Duodenal mucosa (tissue), 2 donors: ENCODE measurements around the gene BDH1.

Experiments
- H3K27ac ChIP-seq: one replicate; pipeline ENCODE4 v1.7.0; 2013; ENCODE audit warnings: low read depth, low read length
- H3K27me3 ChIP-seq, 2 donors: one replicate each; pipeline ENCODE4 v1.7.0; 2013; ENCODE audit warnings: low read length in 2 of 2, control low read depth in 1 of 2; ENCODE audit not compliant: insufficient read depth in 2 of 2, control insufficient read depth in 1 of 2
- H3K36me3 ChIP-seq, 2 donors: one replicate each; pipeline ENCODE4 v1.7.0; 2013; ENCODE audit warnings: low read length in 2 of 2, control low read depth in 1 of 2; ENCODE audit not compliant: insufficient read depth in 2 of 2, control insufficient read depth in 1 of 2
- H3K4me1 ChIP-seq, 2 donors: one replicate each; pipeline ENCODE4 v1.7.0; 2013; ENCODE audit warnings: low read length in 2 of 2, control low read depth in 1 of 2; ENCODE audit not compliant: insufficient read depth in 2 of 2, control insufficient read depth in 1 of 2
- H3K4me3 ChIP-seq, 2 donors: one replicate each; pipeline ENCODE4 v1.7.0; 2013; ENCODE audit warnings: low read length in 2 of 2, low read depth in 1 of 2
- H3K9ac ChIP-seq, 2 donors: one replicate each; pipeline ENCODE4 v1.7.0; 2013; ENCODE audit warnings: low read length in 2 of 2, low read depth in 1 of 2
- H3K9me3 ChIP-seq, 2 donors: one replicate each; pipeline ENCODE4 v1.7.0; 2013; ENCODE audit warnings: low read length in 2 of 2, control low read depth in 1 of 2; ENCODE audit not compliant: control insufficient read depth in 1 of 2

Gene BDH1

DNA sequence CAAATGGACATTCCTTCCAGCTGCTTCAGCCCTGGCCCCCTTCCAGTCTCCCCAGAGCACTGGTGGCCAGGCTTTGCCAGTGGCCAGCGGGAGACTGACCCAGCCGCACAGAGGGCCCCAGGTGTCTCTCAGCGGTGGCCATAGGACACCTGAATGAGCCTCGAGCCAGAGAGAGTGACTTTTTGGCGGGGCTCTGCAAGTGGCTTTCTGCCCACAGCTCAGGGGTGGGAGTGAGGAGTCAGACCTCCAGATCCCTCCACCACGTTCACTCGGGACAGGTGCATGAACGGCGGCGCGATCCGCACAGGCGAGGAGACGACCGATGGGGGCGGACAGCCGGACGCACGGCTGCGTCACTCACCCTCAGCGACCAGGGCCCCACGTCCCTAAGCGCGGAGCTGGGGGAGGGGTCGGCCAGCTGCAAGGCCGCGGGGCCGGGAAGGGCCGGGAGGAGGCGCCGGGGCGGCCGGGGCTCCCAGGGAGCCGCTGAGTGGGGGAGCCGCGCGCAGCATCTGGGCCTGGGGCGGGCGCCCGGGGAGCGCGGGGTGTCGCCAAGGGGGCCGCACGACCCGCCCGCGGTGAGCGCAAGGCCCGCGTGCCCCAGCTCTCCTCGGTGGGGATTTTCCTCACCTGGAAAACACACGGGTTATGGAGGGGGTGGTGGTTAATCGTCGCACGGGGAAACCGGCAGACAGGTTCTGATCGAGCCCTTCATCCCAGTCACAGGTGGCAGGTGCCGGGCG, 57.1 kb downstream of the BDH1 start:
- no peaks in the 10 kb centered on the region for H3K27me3 ChIP-seq
- no peaks in the 10 kb centered on the region for H3K36me3 ChIP-seq
- no peak overlapping the region for H3K9ac ChIP-seq
- H3K27ac ChIP-seq: no peak overlapping the region
- peaks cover 36 to 47% of the 10 kb centered on the region in 2 donors for H3K4me1 ChIP-seq
- no peaks in the 10 kb centered on the region for H3K9me3 ChIP-seq
- H3K4me3 ChIP-seq: no peak overlapping the region

GRCh38 chr3:197496746-197497125, 59.0 kb downstream of the BDH1 start:
- no peaks in the 10 kb centered on the region for H3K9me3 ChIP-seq
- H3K4me1 ChIP-seq: peaks cover 22 to 35% of the 10 kb centered on the region in 2 donors

DNA sequence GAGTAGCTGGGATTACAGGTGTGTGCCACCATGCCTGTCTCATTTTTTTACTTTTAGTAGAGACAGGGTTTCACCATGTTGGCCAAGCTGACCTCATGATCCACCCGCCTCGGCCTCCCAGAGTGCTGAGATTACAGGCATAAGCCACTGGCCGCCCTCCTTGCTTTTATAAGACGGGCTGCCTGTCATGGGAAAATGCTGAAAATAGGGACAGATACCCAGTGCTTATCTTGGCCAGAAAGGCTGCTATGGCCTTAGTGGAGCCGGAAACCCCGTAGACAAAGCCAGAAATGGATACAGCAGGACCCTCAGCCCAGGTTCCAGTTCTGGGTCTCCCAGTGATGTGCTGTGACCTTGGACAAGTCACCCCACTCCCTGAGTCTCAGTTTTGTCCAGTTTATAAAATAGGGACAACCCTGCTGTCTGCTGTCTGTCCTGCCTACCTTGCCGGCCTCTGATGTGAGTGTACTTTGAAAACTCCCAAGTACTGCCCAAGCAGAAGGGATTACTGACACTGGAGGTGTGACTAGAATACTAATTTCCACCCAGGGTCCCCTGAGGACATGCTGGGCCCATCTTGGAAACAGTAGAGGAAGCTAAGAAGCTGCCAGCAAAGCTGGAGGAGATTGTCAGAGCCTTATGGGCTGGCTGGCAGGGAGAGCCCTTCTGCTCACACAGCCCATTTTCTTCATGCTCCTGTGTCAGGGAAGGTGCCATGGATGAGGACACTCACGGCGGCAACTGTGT, 59.6 kb downstream of the BDH1 start:
- H3K9me3 ChIP-seq: no peaks in the 10 kb centered on the region
- no peaks in the 10 kb centered on the region for H3K27me3 ChIP-seq
- no peak overlapping the region for H3K4me3 ChIP-seq
- no peaks in the 10 kb centered on the region for H3K36me3 ChIP-seq
- H3K4me1 ChIP-seq: peaks cover 19 to 30% of the 10 kb centered on the region in 2 donors
- no peak overlapping the region for H3K27ac ChIP-seq
- H3K9ac ChIP-seq: no peak overlapping the region

More at GRCh38 chr3:197496746-197497125, 59.0 kb downstream of the BDH1 start:
- Histone ChIP-seq H3K27ac (no peak overlapping the region), H3K9ac (no peak overlapping the region), H3K27me3 (no peaks in the 10 kb centered on the region), H3K4me3 (no peak overlapping the region), H3K36me3 (no peaks in the 10 kb centered on the region)

GRCh38 chr3:197495499-197495898, 60.3 kb downstream of the BDH1 start:
- H3K4me3 ChIP-seq: no peak overlapping the region
- H3K27ac ChIP-seq: no peak overlapping the region
- no peaks in the 10 kb centered on the region for H3K9me3 ChIP-seq
- H3K36me3 ChIP-seq: no peaks in the 10 kb centered on the region
- no peak overlapping the region for H3K9ac ChIP-seq
- peaks cover 19 to 25% of the 10 kb centered on the region in 2 donors for H3K4me1 ChIP-seq
- H3K27me3 ChIP-seq: no peaks in the 10 kb centered on the region

DNA sequence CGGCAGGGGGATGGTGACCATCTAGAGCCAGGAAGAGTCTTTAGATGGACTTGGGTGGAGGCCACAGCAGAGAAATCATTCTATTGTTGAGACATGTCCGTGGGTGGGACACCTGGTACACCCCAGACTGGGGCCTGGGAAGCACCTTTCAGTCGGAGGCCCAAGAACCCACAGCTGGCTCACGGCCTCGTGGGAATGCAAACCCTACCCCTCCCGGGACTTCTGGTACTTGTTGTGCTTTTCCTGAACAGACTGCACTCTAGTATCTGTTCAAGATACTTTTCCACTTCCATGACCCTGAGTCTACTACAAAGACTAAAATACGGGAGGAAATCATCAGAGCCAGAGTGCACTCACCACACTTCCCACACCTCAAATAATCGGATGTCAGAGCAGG, 60.7 kb downstream of the BDH1 start:
- H3K4me1 ChIP-seq: peaks cover 19 to 25% of the 10 kb centered on the region in 2 donors
- no peak overlapping the region for H3K9ac ChIP-seq
- no peaks in the 10 kb centered on the region for H3K36me3 ChIP-seq
- H3K27ac ChIP-seq: peak overlapping the region; percentile 7
- H3K27me3 ChIP-seq: no peaks in the 10 kb centered on the region
- H3K4me3 ChIP-seq: no peak overlapping the region
- no peaks in the 10 kb centered on the region for H3K9me3 ChIP-seq

DNA sequence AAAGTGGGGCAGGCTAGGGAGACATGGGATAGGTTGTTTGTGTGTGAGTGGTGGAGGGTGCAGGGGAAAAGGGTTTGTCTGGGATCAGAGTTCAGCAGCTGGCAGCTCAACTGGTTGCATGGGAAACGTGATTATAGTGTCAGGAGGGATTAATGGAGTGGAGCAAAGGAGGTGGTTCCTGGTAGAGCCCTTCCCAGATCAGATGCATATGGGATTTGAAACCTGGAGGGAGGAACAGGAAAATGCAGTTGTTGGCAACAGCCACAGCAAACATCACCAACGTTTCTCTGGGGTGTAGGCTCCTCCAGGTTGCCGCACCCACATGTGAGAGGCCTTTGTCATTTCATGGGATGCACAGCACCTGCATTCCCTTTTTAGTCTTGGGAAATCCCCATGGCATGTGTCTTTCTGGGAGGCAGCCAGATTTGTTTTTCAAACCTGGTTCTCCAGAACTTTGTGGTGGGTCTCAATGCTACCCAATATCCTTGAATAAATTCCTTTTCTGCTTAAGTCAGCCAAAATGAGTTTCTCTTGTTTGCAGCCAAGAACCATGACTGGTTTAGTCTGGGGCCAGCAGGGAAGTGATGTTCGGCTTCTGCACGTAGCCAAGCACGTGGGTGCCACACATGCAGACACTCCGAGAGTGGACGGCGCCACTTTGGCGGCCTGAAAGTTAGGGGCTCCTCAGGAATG, 61.3 kb downstream of the BDH1 start:
- H3K36me3 ChIP-seq: no peaks in the 10 kb centered on the region
- no peak overlapping the region for H3K4me3 ChIP-seq
- peak overlapping the region; percentile 7 for H3K27ac ChIP-seq
- H3K4me1 ChIP-seq: peaks cover 15 to 21% of the 10 kb centered on the region in 2 donors
- no peaks in the 10 kb centered on the region for H3K9me3 ChIP-seq
- no peaks in the 10 kb centered on the region for H3K27me3 ChIP-seq
- no peak overlapping the region for H3K9ac ChIP-seq

DNA sequence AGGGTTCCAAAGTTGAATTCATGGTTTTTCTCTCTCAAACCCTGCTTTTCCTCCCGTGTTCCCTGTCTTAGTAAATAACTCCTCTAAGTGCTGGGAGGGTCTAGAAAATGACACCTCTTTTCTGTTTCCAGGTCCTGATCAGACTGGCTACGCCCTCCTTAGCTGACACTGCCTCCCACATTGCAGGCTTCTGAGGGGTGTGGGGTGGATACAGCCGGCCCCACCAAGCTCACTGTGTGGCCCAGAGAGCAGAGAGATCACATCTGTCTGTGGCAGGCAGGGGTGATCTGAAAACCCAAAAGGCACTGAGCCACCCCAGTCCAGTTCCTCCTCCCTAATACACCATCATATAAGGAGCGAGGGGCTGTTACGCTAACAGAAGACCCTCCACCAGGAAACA, 62.7 kb downstream of the BDH1 start:
- H3K4me3 ChIP-seq: no peak overlapping the region
- no peaks in the 10 kb centered on the region for H3K9me3 ChIP-seq
- no peak overlapping the region for H3K9ac ChIP-seq
- no peaks in the 10 kb centered on the region for H3K27me3 ChIP-seq
- H3K36me3 ChIP-seq: no peaks in the 10 kb centered on the region
- H3K27ac ChIP-seq: no peak overlapping the region
- H3K4me1 ChIP-seq: peaks cover 11 to 18% of the 10 kb centered on the region in 2 donors

DNA sequence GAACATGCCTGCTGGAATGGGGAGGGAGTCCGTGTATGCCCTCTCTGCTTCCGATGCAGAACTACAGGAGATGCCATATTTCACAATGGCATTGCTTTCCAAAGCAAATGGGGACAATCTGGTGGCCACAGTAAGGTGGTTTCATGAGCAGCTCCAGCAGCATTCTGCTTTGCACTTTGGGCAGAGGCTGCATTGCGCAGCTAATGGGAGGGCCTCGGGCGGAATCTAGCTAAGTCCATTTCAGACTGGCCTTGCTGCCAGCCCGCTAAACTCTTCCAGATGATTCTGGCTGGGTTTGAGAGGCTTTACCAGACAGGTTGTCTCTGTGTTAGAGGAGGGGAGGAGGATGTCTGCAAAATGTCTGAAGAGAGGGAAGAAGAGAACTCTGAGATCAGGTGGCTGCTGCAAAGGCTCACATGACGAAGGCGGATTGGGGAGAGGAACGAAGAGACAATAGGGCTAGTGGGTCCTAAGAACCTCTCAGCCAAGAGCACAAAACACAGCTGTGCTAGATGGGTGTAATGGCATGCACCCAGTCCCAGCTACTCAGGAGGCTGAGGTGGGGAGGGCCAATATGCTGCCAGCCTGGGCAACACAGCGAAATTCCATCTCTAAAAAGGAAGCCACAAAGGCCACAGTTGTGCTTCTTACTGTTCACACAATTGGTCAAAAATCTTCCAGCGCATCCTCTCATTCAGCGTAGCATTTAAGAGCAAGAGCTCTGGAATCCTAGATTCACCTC, 63.7 kb downstream of the BDH1 start:
- H3K27me3 ChIP-seq: no peaks in the 10 kb centered on the region
- H3K9me3 ChIP-seq: no peaks in the 10 kb centered on the region
- H3K9ac ChIP-seq: no peak overlapping the region
- H3K4me1 ChIP-seq: peaks cover 11 to 18% of the 10 kb centered on the region in 2 donors
- H3K4me3 ChIP-seq: no peak overlapping the region
- no peak overlapping the region for H3K27ac ChIP-seq
- no peaks in the 10 kb centered on the region for H3K36me3 ChIP-seq

DNA sequence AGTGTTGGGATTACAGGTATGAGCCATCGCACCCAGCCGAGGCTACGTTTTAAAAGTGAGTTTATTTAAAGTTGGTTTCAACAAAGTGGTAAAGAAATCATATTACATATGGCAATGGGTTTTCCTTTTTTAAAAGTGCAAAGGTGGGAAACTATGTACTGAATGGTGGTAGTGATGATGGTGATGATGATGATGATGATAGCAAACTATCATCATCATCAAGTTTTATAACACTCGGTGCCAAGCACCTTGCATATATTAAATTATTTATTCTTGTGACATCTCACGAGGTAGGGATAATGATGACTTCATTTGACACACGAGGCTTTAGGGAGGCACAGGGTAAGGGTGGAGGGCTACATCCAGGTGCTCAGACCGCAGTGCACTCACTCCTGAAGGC, 64.3 kb downstream of the BDH1 start:
- Histone ChIP-seq H3K4me1 (peaks cover 11 to 18% of the 10 kb centered on the region in 2 donors), H3K9me3 (no peaks in the 10 kb centered on the region), H3K9ac (no peak overlapping the region)

More for the DNA sequence above, 64.3 kb downstream of the BDH1 start:
- Histone ChIP-seq H3K27me3 (no peaks in the 10 kb centered on the region), H3K27ac (no peak overlapping the region), H3K36me3 (no peaks in the 10 kb centered on the region), H3K4me3 (no peak overlapping the region)
